Adipose tissue (tissue), 3 donors: ENCODE results near the gene VAMP8. TPM values are rescaled to one million over a fixed set of nuclear protein-coding genes. Genes with fewer than 3 reads are reported as not detected.
"Not testable (repeated sequence)": the region's sequence is repeated elsewhere in the genome, so short reads cannot be mapped to it uniquely, and the experiment has no call there.

ENCODE experiments used
- H3K27ac ChIP-seq: one replicate; pipeline ENCODE4 v1.5.1; 2013; ENCODE audit warnings: low read depth, low read length
- WGBS, 3 donors: extraction: QIAGEN DNeasy Blood & Tissue Kit; methylation state at CpG; one replicate each; pipeline ENCODE4 v1.1.7; 2013; 5-methylcytosine and 5-hydroxymethylcytosine counted together
- polyA plus RNA-seq, 3 donors: library from polyadenylated mRNA; stranded (reverse); fragments of 200-250 nt; gene quantifications; one replicate each; pipeline ENCODE4 v1.2.3, GENCODE V29; 2013
- donor health status: healthy with polysubstance abuse.
- donor health status: Bipolar disorder and iron deficiency.
- donor health status: healthy.

The VAMP8 gene
- polyA plus RNA-seq, 3 donors: 67.7 to 151 (median 138) TPM

DNA sequence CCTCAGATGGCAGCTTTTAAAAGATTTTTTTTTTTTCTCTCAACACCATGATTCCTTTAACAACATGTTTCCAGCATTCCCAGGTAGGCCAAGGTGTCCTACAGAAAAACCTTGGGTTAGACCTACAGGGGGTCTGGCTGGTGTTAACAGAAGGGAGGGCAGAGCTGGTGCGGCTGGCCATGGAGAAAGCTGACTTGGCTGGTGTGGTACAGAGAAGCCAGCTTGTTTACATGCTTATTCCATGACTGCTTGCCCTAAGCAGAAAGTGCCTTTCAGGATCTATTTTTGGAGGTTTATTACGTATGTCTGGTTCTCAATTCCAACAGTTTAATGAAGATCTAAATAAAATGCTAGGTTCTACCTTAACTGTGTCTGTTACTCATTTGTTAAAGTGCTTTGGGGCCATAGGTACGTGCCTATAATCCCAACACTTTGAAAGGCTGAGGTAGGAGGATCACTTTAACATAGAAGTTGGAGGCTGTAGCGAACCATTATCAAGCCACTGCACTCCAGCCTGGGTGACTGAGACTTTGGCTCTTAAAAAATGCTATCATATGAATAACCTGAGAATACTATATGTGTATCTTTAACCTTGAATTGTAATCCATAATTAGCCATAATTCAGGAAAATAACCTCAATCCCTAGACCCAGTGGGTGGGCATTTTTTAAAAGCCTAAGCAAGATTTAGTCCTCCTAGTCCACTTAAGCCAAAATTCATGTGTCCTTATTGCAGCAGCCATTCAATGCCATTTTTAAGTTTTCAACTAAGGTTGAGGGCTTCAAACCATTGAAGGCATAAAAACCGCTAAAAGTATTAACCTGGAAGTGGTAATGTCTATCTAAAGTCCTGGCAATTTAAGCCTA lies 32.2 kb upstream of the VAMP8 start:
- WGBS, 3 donors: 75 to 87% (median 79%) methylated on average over 5 of the region's 5 CpGs
- H3K27ac ChIP-seq: not testable (repeated sequence)

DNA sequence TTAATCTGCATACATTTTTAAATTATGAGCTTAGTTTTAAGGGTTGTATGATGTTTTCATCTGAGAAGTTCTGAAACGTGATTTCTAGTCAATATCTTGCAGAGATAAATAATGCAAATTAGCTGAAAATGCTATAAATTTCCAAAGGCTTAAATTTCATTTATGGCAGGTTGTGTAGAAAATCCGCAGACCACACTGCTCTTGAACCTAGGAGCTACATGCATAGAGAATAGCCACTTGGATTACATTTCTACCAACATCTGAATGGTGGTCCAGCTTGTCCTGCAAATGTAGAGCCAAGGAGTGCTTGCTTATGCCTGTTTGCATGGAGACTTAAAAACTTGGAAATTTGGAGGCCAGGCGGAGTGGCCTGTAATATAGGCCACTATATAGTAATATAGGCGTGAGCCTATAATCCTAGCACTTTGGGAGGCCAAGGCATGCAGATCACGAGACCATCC lies 31.6 kb upstream of the VAMP8 start:
- 80 to 90% (median 87%) methylated on average over 5 of the region's 5 CpGs for WGBS, 3 donors
- H3K27ac ChIP-seq: no peak overlapping the region

DNA sequence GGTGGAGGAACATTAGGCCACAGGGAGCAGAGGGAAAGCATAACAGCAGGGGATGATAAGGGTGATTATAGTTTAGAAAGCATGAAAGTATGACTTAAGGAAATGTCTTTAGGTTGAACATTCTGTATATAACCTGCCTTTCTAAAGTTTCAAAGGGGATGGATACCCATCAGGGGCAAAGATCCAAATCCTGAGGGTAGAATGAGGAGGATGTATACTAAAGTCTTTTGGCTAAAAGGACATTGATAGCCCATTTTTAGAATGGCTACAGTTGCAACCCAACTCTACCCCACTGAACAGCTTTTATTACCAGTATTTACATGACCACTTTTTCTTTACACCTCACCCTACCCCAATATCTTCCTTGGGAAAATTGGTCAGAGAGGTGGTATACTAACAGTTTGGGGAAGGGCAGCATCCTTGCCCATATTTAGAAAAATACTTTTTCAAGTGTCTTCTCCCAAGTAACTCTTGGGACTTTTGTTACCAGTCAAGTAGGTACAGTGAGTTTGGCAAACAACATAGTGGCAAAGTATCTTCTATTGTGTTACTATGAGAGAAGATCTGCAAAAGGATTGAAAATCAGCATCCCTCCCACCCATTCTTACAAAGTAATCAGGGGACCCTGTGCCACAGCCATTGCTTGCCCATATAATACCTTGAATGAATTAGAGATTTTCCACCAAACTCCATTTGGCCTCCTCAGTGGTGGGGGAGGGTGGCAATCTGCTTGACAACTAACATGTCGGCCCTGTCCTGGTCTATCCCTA lies 30.1 kb upstream of the VAMP8 start:
- WGBS, 3 donors: 48 to 88% (median 85%) methylated on average over 1 of the region's 1 CpG
- H3K27ac ChIP-seq: no peak overlapping the region

GRCh38 chr2:85547859-85548607 lies 29.4 kb upstream of the VAMP8 start:
- H3K27ac ChIP-seq: peak overlapping the region; percentile 63
- WGBS, 3 donors: 50 to 79% (median 76%) methylated on average over 6 of the region's 6 CpGs

DNA sequence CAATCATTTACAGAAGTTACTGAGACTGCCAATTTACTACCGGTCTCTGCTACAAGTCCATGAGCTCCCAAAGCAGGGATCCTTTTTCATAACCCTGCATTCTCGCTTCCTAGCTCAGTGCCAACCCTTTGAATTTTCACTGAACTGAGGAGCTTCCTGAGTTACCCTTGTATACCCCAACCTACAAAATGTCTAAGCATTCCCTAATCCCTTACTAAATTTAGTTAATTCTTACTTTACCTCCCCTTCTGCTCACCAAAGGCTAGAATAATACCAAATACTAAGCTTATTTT lies 28.8 kb upstream of the VAMP8 start:
- peak overlapping the region; percentile 63 for H3K27ac ChIP-seq
- 53 to 59% (median 55%) methylated on average over 2 of the region's 2 CpGs for WGBS, 3 donors

GRCh38 chr2:85549095-85549494 lies 28.3 kb upstream of the VAMP8 start:
- 88 to 93% (median 92%) methylated on average over 10 of the region's 10 CpGs for WGBS, 3 donors
- no peak overlapping the region for H3K27ac ChIP-seq

- 45 to 51% (median 48%) methylated on average over 4 of the region's 4 CpGs for whole genome bisulfite sequencing, 3 donors
- no peak overlapping the region for H3K27ac ChIP-seq
Measured at GRCh38 chr2:85549826-85550225, 27.6 kb upstream of the VAMP8 start.

GRCh38 chr2:85550486-85550885 lies 26.9 kb upstream of the VAMP8 start:
- 52 to 90% (median 70%) methylated on average over 10 of the region's 10 CpGs for WGBS, 3 donors

GRCh38 chr2:85551698-85552678 lies 25.4 kb upstream of the VAMP8 start:
- no peak overlapping the region for H3K27ac ChIP-seq
- 59 to 71% (median 69%) methylated on average over 9 of the region's 9 CpGs for WGBS, 3 donors

More at GRCh38 chr2:85550486-85550885, 26.9 kb upstream of the VAMP8 start:
- no peak overlapping the region for H3K27ac ChIP-seq

DNA sequence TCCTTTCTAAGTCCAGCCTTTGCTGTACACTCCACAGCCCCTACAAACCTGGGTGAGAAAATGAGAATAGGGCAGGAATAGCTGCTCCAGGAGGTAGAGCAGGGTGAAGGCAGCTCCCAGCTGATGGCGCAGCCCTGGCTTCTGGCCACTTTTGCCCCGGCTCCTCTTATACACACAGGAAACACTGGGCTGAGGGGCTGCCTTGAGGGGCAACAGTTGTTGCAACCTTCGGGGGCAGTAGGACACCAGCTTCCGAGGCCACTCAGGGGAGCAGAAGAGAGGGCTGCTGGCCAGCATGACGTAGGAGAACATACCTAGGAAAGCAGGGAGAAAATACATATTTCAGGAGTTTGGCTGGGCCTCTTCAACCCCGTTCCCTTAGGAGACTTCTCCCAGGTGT lies 24.2 kb upstream of the VAMP8 start:
- WGBS, 3 donors: 80 to 83% (median 82%) methylated on average over 6 of the region's 6 CpGs

DNA sequence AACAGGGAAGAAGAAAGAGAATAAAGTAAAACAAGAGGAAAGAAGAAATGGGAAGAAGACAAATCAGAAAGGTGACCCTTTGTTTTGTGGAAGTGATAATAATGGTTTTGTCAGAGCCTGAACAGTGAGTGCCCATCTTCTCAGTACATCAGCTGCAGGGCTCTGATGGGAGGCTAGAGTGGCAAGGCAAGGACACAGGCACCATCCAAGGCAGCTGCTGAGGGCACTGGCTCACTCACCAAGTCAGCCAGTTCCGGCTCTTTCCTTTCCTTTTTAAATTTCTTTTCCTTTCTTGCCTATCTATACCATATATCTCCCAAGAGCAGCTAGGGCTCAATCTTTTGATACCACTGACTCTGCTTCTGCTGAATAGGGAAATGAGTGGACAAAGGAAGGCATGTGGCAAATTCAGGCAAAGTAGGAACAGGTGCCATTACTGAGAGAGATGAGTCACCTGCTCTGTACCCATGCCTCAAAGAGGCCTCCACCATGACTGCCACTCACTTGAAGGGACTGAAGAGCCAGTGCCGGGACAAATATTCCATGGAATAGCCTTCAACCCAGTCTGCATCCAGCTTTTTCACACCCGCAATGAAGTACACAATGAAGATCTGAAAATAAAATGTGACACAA lies 22.3 kb upstream of the VAMP8 start:
- no peak overlapping the region for H3K27ac ChIP-seq
- WGBS, 3 donors: 91 to 98% (median 92%) methylated on average over 3 of the region's 3 CpGs

More for the DNA sequence above, 24.2 kb upstream of the VAMP8 start:
- H3K27ac ChIP-seq: no peak overlapping the region

DNA sequence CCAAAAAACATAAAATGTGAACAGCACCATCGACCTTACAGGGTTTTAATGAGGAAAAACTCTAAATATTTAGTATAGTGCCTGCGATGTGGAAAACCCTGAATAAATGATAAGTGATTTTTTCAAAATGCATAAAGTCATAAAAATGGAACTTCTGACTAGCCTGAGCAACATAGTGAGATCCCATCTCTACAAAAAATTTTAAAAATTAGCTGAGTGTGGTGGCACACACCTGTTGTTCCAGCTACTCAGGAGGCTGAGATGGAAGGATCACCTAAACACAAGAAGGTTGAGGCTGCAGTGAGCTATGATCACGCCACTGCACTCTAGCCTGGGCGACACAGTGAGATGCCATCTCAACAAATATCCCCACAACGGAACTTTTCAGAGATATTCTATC lies 20.3 kb upstream of the VAMP8 start:
- WGBS, 3 donors: 92 to 94% (median 93%) methylated on average over 5 of the region's 5 CpGs

DNA sequence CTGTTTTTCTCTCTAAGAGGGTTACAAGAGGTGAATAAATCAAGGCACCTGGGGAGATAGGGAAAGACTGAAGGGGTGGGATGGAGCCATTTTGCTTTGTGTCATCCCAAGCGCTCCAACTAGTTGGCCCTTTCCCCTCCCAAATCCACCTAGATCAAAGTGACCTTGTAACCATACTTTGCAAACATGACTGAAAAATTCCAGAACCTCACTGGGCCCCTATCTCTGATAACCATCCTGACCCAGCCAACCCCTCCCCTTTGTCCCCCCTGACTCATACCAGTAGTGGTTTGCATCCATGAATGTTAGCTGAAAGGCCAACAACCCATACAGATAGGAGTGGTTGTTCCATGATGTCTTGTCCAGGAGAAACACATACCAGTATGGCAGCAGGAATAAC lies 19.2 kb upstream of the VAMP8 start:
- no peak overlapping the region for H3K27ac ChIP-seq

More for the DNA sequence above, 20.3 kb upstream of the VAMP8 start:
- H3K27ac ChIP-seq: no peak overlapping the region

DNA sequence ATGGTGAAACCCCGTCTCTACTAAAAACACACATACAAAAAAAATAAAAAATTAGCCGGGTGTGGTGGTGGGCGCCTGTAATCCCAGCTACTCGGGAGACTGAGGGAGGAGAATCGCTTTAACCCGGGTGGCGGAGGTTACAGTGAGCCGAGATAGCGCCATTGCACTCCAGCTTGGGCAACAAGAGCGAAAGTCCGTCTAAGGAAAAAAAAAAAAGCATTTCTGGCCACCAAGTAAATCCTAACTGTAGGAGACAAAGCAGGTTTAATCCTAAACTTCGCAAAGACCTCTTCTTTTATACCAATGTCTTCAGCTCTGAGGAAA lies 17.0 kb upstream of the VAMP8 start:
- H3K27ac ChIP-seq: not testable (repeated sequence)
- WGBS, 3 donors: 61 to 82% (median 81%) methylated on average over 12 of the region's 12 CpGs

More for the DNA sequence above, 19.2 kb upstream of the VAMP8 start:
- whole genome bisulfite sequencing, 3 donors: 94 to 100% (median 100%) methylated on average over 1 of the region's 1 CpG

DNA sequence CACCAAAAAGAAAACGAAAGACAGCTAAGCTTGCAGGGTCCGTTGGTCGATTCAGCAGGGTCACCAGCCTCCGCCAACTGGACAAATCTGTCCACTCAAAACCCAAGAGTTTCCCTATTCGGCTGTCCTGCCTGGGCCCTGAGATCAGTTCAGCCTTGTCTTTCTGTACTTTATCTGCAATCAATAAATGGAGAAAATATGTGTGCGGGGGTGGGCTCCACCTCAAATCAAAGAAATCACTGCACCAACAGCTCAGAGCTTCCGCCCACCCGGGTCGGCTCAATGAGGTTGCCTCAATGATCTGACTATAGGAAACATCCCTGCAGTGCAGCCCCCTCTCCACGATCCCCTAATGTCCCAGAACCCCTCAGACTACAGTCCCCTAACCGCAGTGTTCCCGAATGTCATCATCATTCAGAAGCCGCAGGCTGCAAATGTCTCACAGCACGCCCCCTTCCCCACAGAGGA lies 16.5 kb upstream of the VAMP8 start:
- no peak overlapping the region for H3K27ac ChIP-seq
- 2 to 6% (median 5%) methylated on average over 14 of the region's 14 CpGs for WGBS, 3 donors

GRCh38 chr2:85561280-85562212 lies 15.8 kb upstream of the VAMP8 start, which contains the start of gene GGCX:
Gene GGCX (minus strand): TSS chr2:85561493. CDS start chr2:85561428, 65 bp downstream.
- 3% methylated on average over 63 to 64 of the region's 64 CpGs for WGBS, 3 donors
- H3K27ac ChIP-seq: no peak within 1 kb of the TSS
